ENCODE data around the gene SH2D3A. TPM values are rescaled to one million over a fixed set of nuclear protein-coding genes. Genes with fewer than 3 reads are reported as not detected.

The SH2D3A gene
- total RNA-seq (2014; rRNA removed; shearing (Covaris generic)) (25.6 and 38.4 TPM in 2 replicates), polyA plus RNA-seq (2016; fragmentation: Nextera tagmentation; extraction: Ambion mirVana) (20.7 and 24.6 TPM in 2 replicates)
- long read RNA-seq, partial matches to known transcripts, result 4 of 16 reads
- long read RNA-seq, other reads (novel, unspliced or antisense), result 11 of 16 reads

DNA sequence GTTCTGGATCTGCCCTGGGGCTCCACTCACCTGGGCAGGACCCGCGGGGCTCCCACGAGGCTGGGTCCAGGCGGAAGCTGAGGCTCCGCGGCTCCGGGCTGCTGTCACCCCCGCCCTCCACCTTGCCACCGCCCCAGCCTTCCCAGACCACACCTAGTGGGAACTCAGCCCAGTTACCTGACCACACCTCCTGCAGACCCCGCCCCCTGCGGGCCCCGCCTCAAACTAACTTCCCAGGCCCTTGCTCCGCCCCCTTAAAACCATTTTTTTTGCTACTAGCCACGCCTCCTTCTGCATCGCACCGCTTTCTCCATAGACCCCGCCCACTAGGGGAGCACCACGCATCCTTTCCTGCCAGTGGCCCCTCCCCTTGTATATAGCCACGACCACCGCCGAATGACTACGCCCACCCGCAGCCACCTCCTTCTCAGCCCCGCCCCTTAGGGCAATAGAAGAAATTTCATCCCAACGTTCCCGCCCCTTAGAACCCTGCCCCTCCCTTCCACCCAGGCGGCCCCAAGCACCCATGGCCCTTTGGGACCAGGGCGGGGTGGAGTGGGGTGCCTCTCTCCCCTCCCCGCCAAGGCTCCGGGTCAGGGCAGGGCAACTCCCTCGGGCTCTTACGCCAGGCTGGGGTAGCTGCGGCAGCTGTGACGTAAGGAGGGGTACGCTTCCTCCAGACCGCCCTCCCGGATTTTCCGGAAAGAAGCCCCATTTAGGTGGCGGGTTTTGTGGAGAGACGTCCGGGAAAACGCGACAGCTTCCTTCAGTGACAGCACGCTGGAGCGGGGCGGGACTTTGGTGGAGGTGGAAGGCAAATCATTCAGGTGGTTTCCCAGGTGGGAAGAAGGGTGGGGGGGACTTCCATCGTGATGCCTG is at the start of gene SH2D3A:
Gene SH2D3A (minus strand): TSS at position 79 of the 879 bp plus-strand sequence. CDS start 3,687 bp downstream, outside the sequence.
- H3K4me1 Mint-ChIP-seq, result peaks cover 15% of the 10 kb centered on the region; the same call in 2 of the 3 replicates
- no peaks in the 10 kb centered on the region for H3K27me3 ChIP-seq (ENCODE audit: insufficient read depth)
- H3K4me3 ChIP-seq, result peak within 1 kb of the TSS; percentile 91
- ATAC-seq (peak; percentile 82), DNase-seq (ENCODE audit: low spot score) (peak; percentile 99)
- H4K20me1 ChIP-seq (replicated peaks; ENCODE audit: insufficient read depth), result peaks cover 4% of the 10 kb centered on the region; the same call in 1 of the 2 replicates
- peaks cover 22% of the 10 kb centered on the region for H3K79me2 ChIP-seq (replicated peaks; ENCODE audit: insufficient read depth)
- H3K27me3 Mint-ChIP-seq (ENCODE audit: insufficient read depth, low read depth, poor library complexity), result peaks cover 10% of the 10 kb centered on the region
- peaks cover 21% of the 10 kb centered on the region for H3K9me3 Mint-ChIP-seq
- no peaks in the 10 kb centered on the region for H3K9me2 ChIP-seq (ENCODE audit: insufficient read depth)
- H3K36me3 Mint-ChIP-seq (ENCODE audit: low read depth), result peaks cover 19% of the 10 kb centered on the region
- peak within 1 kb of the TSS; percentile 80 for H3K4me3 Mint-ChIP-seq
- H3K4me2 ChIP-seq, result peak within 1 kb of the TSS; percentile 99
- H3K36me3 ChIP-seq (ENCODE audit: insufficient read depth), result no peaks in the 10 kb centered on the region
- H2AFZ ChIP-seq, result no peak within 1 kb of the TSS
- peak within 1 kb of the TSS; percentile 93 for H3K27ac Mint-ChIP-seq
- TF ChIP-seq EZH2phosphoT487 (IDR thresholded peaks at IDR 0.05; ENCODE audit: unreplicated experiment), result no peak
- peak; percentile 84 for TF ChIP-seq CREB1 (CRISPR knock-in tag; IDR thresholded peaks at IDR 0.05; ENCODE audit: low read depth)
- peak; percentile 17 for TF ChIP-seq POLR2AphosphoS5 (IDR thresholded peaks at IDR 0.05; ENCODE audit: low read depth)
- peak; percentile 70 for TF ChIP-seq STAT1 (IDR thresholded peaks at IDR 0.05; ENCODE audit: unreplicated experiment)
- peaks cover 6% of the 10 kb centered on the region; the same call in 1 of the 2 replicates for H3F3A ChIP-seq (replicated peaks; ENCODE audit: low read depth)
- peaks cover 7% of the 10 kb centered on the region; the same call in 1 of the 2 replicates for H3K4me1 ChIP-seq (ENCODE audit: insufficient read depth)
- H3K27ac ChIP-seq (ENCODE audit: low read depth), result peak within 1 kb of the TSS; percentile 94

DNA sequence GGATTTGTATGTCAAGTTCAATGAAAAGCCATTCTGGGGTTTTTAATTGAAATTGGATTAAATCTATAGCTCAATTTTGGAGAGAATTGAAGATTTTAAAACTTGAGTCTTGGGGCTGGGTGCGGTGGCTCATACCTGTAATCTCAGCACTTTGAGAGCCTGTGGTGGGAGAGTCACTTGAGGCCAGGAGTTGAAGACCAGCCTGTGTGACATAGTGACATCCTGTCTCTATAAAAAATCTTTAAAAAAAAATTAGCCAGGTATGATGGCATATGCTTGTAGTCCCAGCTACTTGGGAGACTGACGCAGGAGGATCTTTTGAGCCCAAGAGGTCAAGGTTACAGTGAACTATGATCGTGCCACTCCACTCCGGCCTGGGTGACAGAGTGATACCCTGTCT is 46.4 kb upstream of the SH2D3A start:
- H3F3A ChIP-seq (replicated peaks; ENCODE audit: low read depth), result no peaks in the 10 kb centered on the region
- Mint-ChIP-seq H3K36me3 (ENCODE audit: low read depth) (peaks cover 40% of the 10 kb centered on the region), H3K4me1 (no peaks in the 10 kb centered on the region), H3K27ac (no peak overlapping the region), H3K27me3 (ENCODE audit: insufficient read depth, low read depth, poor library complexity) (peaks cover 3% of the 10 kb centered on the region), H3K4me3 (no peak overlapping the region), H3K9me3 (peaks cover 98% of the 10 kb centered on the region)
- no peaks in the 10 kb centered on the region for H3K36me3 ChIP-seq (ENCODE audit: insufficient read depth)
- H3K4me2 ChIP-seq, result no peak overlapping the region
- no peaks in the 10 kb centered on the region; the same call in 1 of the 2 replicates for H4K20me1 ChIP-seq (replicated peaks; ENCODE audit: insufficient read depth)
- H3K27ac ChIP-seq (ENCODE audit: low read depth), result no peak overlapping the region
- no peak overlapping the region for H2AFZ ChIP-seq
- H3K4me3 ChIP-seq, result no peak overlapping the region
- 0 out of 2 replicates have a peak, but pooled peaks cover 7% of the 10 kb centered on the region for H3K9me2 ChIP-seq (ENCODE audit: insufficient read depth)
- no peaks in the 10 kb centered on the region for H3K27me3 ChIP-seq (ENCODE audit: insufficient read depth)
- no peak for DNase-seq (ENCODE audit: low spot score)
- H3K4me1 ChIP-seq (ENCODE audit: insufficient read depth), result no peaks in the 10 kb centered on the region
- no peaks in the 10 kb centered on the region for H3K79me2 ChIP-seq (replicated peaks; ENCODE audit: insufficient read depth)
- no peak for ATAC-seq
- TF ChIP-seq ZNF114 (CRISPR knock-in tag; IDR thresholded peaks at IDR 0.05), result no peak
- no peak for TF ChIP-seq STAT1 (IDR thresholded peaks at IDR 0.05; ENCODE audit: unreplicated experiment)
- TF ChIP-seq, protein P1, sequence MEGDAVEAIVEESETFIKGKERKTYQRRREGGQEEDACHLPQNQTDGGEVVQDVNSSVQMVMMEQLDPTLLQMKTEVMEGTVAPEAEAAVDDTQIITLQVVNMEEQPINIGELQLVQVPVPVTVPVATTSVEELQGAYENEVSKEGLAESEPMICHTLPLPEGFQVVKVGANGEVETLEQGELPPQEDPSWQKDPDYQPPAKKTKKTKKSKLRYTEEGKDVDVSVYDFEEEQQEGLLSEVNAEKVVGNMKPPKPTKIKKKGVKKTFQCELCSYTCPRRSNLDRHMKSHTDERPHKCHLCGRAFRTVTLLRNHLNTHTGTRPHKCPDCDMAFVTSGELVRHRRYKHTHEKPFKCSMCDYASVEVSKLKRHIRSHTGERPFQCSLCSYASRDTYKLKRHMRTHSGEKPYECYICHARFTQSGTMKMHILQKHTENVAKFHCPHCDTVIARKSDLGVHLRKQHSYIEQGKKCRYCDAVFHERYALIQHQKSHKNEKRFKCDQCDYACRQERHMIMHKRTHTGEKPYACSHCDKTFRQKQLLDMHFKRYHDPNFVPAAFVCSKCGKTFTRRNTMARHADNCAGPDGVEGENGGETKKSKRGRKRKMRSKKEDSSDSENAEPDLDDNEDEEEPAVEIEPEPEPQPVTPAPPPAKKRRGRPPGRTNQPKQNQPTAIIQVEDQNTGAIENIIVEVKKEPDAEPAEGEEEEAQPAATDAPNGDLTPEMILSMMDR (conservative IDR thresholded peaks at IDR 0.05; ENCODE audit: low read depth in 2 of 2), result no peak
- TF ChIP-seq EZH2phosphoT487 (IDR thresholded peaks at IDR 0.05; ENCODE audit: unreplicated experiment), result no peak
- TF ChIP-seq, protein P2, sequence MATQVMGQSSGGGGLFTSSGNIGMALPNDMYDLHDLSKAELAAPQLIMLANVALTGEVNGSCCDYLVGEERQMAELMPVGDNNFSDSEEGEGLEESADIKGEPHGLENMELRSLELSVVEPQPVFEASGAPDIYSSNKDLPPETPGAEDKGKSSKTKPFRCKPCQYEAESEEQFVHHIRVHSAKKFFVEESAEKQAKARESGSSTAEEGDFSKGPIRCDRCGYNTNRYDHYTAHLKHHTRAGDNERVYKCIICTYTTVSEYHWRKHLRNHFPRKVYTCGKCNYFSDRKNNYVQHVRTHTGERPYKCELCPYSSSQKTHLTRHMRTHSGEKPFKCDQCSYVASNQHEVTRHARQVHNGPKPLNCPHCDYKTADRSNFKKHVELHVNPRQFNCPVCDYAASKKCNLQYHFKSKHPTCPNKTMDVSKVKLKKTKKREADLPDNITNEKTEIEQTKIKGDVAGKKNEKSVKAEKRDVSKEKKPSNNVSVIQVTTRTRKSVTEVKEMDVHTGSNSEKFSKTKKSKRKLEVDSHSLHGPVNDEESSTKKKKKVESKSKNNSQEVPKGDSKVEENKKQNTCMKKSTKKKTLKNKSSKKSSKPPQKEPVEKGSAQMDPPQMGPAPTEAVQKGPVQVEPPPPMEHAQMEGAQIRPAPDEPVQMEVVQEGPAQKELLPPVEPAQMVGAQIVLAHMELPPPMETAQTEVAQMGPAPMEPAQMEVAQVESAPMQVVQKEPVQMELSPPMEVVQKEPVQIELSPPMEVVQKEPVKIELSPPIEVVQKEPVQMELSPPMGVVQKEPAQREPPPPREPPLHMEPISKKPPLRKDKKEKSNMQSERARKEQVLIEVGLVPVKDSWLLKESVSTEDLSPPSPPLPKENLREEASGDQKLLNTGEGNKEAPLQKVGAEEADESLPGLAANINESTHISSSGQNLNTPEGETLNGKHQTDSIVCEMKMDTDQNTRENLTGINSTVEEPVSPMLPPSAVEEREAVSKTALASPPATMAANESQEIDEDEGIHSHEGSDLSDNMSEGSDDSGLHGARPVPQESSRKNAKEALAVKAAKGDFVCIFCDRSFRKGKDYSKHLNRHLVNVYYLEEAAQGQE (IDR thresholded peaks at IDR 0.05; ENCODE audit: unreplicated experiment), result no peak
- TF ChIP-seq CREB1 (CRISPR knock-in tag; IDR thresholded peaks at IDR 0.05; ENCODE audit: low read depth), result no peak
- TF ChIP-seq, protein P3, sequence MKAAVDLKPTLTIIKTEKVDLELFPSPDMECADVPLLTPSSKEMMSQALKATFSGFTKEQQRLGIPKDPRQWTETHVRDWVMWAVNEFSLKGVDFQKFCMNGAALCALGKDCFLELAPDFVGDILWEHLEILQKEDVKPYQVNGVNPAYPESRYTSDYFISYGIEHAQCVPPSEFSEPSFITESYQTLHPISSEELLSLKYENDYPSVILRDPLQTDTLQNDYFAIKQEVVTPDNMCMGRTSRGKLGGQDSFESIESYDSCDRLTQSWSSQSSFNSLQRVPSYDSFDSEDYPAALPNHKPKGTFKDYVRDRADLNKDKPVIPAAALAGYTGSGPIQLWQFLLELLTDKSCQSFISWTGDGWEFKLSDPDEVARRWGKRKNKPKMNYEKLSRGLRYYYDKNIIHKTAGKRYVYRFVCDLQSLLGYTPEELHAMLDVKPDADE (IDR thresholded peaks at IDR 0.05), result no peak
- TF ChIP-seq JUNB (IDR thresholded peaks at IDR 0.05; ENCODE audit: unreplicated experiment), result no peak
- TF ChIP-seq EZH2 (IDR thresholded peaks at IDR 0.05; ENCODE audit: low read depth, unreplicated experiment), result no peak

Measured in GM23338 (cell line).